H9 (cell line): ENCODE data around the gene UBALD1. TPM values are rescaled to one million over a fixed set of nuclear protein-coding genes. Genes with fewer than 3 reads are reported as not detected.

Experiments used
- DNase-seq: peaks from one replicate; pipeline ENCODE4 v3.0.0-alpha.2; 2017
- H2AFZ ChIP-seq: one replicate; pipeline ENCODE4 v1.6.1; 2013; ENCODE audit warnings: mild to moderate bottlenecking, low read length, control low read depth, moderate library complexity
- H2AK5ac ChIP-seq: 2 replicates; pipeline ENCODE4 v1.6.1; 2013; ENCODE audit warnings: low read length, control low read depth, mixed read lengths; ENCODE audit not compliant: insufficient read length
- H2BK120ac ChIP-seq: one replicate; pipeline ENCODE4 v1.6.1; 2013; ENCODE audit warnings: low read depth, mild to moderate bottlenecking, low read length, control low read depth, inconsistent platforms; ENCODE audit not compliant: poor library complexity, severe bottlenecking
- H2BK12ac ChIP-seq: 2 replicates; pipeline ENCODE4 v1.6.1; 2013; ENCODE audit warnings: low read length, control low read depth, mixed read lengths, low read depth; ENCODE audit not compliant: insufficient read length
- H2BK15ac ChIP-seq: 2 replicates; pipeline ENCODE4 v1.6.1; 2013; ENCODE audit warnings: low read depth, low read length, control low read depth
- H2BK20ac ChIP-seq: one replicate; pipeline ENCODE4 v1.6.1; 2013; ENCODE audit warnings: low read depth, mild to moderate bottlenecking, low read length, control low read depth, inconsistent platforms; ENCODE audit not compliant: poor library complexity, severe bottlenecking
- H2BK5ac ChIP-seq: 2 replicates; pipeline ENCODE4 v1.6.1; 2013; ENCODE audit warnings: low read length, control low read depth, mixed read lengths; ENCODE audit not compliant: insufficient read length
- H3K14ac ChIP-seq: 2 replicates; pipeline ENCODE4 v1.6.1; 2013; ENCODE audit warnings: low read length, control low read depth; ENCODE audit not compliant: insufficient read depth
- H3K18ac ChIP-seq: 2 replicates; pipeline ENCODE4 v1.6.1; 2013; ENCODE audit warnings: low read depth, mild to moderate bottlenecking, mixed read lengths, low read length, control low read depth; ENCODE audit not compliant: insufficient read length
- H3K23ac ChIP-seq: 2 replicates; pipeline ENCODE4 v1.6.1; 2013; ENCODE audit warnings: low read length, control low read depth, mixed read lengths, low read depth; ENCODE audit not compliant: insufficient read length
- H3K23me2 ChIP-seq: 2 replicates; pipeline ENCODE4 v1.6.1; 2013; ENCODE audit warnings: low read depth, mild to moderate bottlenecking, mixed read lengths, low read length, control low read depth; ENCODE audit not compliant: insufficient read length, poor library complexity, severe bottlenecking
- H3K27ac ChIP-seq: 2 replicates; pipeline ENCODE4 v1.5.1; 2013; ENCODE audit warnings: low read length, control low read depth, mixed read lengths, low read depth; ENCODE audit not compliant: insufficient read length
- H3K27me3 ChIP-seq: 2 replicates; pipeline ENCODE4 v1.6.1; 2013; ENCODE audit warnings: low read length, control low read depth, inconsistent platforms; ENCODE audit not compliant: insufficient read depth
- H3K4ac ChIP-seq: 2 replicates; pipeline ENCODE4 v1.6.1; 2013; ENCODE audit warnings: low read depth, mild to moderate bottlenecking, control low read depth, inconsistent platforms, low read length, moderate library complexity
- H3K4me1 ChIP-seq: 2 replicates; pipeline ENCODE4 v1.6.1; 2013; ENCODE audit warnings: low read length, control low read depth, inconsistent platforms; ENCODE audit not compliant: insufficient read depth
- H3K4me2 ChIP-seq: 2 replicates; pipeline ENCODE4 v1.6.1; 2013; ENCODE audit warnings: low read length, control low read depth, mixed read lengths; ENCODE audit not compliant: insufficient read length, insufficient read depth
- H3K56ac ChIP-seq: 2 replicates; pipeline ENCODE4 v1.6.1; 2013; ENCODE audit warnings: low read depth, mild to moderate bottlenecking, mixed read lengths, low read length, control low read depth; ENCODE audit not compliant: insufficient read length
- H3K79me1 ChIP-seq: 2 replicates; pipeline ENCODE4 v1.6.1; 2013; ENCODE audit warnings: low read depth, mild to moderate bottlenecking, moderate library complexity, low read length, control low read depth, inconsistent platforms; ENCODE audit not compliant: insufficient read depth, poor library complexity, severe bottlenecking
- H3K79me2 ChIP-seq: 2 replicates; pipeline ENCODE4 v1.6.1; 2013; ENCODE audit warnings: low read length, control low read depth, inconsistent platforms; ENCODE audit not compliant: insufficient read depth
- H3K9ac ChIP-seq: 2 replicates; pipeline ENCODE4 v1.6.1; 2013; ENCODE audit warnings: low read length, control low read depth, mixed read lengths; ENCODE audit not compliant: insufficient read length; ENCODE audit errors: extremely low read depth
- H3K9me3 ChIP-seq: one replicate; pipeline ENCODE4 v1.6.1; 2013; ENCODE audit warnings: low read depth, low read length, inconsistent platforms; ENCODE audit not compliant: control insufficient read depth
- H3T11ph ChIP-seq: one replicate; pipeline ENCODE4 v1.6.1; 2013; ENCODE audit warnings: mild to moderate bottlenecking, low read length, control low read depth, inconsistent platforms
- H4K20me1 ChIP-seq: one replicate; pipeline ENCODE4 v1.6.1; 2013; ENCODE audit not compliant: control insufficient read depth, insufficient read length, insufficient read depth
- H4K5ac ChIP-seq: 2 replicates; pipeline ENCODE4 v1.6.1; 2013; ENCODE audit warnings: low read depth, mild to moderate bottlenecking, mixed read lengths, low read length, control low read depth; ENCODE audit not compliant: insufficient read length
- H4K8ac ChIP-seq: replicated peaks from 2 replicates; pipeline ENCODE4 v1.6.1; 2013; ENCODE audit warnings: low read length, control low read depth, mixed read lengths, low read depth; ENCODE audit not compliant: insufficient read length
- H4K91ac ChIP-seq: 2 replicates; pipeline ENCODE4 v1.6.1; 2013; ENCODE audit warnings: low read depth, mild to moderate bottlenecking, moderate library complexity, mixed read lengths, low read length, control low read depth; ENCODE audit not compliant: insufficient read length
- H3K27ac Mint-ChIP-seq, 3 experiments: 2 replicates in 2 of 3; 3 replicates in 1 of 3; pipeline ENCODE4 v1.8.0; 2020 to 2021; ENCODE audit warnings: mixed read lengths in 3 of 3, mild to moderate bottlenecking in 1 of 3, moderate library complexity in 1 of 3
- H3K27me3 Mint-ChIP-seq: 2 replicates; pipeline ENCODE4 v1.8.0; 2021; ENCODE audit warnings: low read depth, mild to moderate bottlenecking, moderate library complexity, mixed read lengths
- H3K36me3 Mint-ChIP-seq, 3 experiments: 2 replicates in 2 of 3; 3 replicates in 1 of 3; pipeline ENCODE4 v1.8.0; 2020 to 2021; ENCODE audit warnings: low read depth in 3 of 3, mixed read lengths in 3 of 3; ENCODE audit not compliant: insufficient read depth in 1 of 3
- H3K4me1 Mint-ChIP-seq, 2 experiments: 2 replicates each; pipeline ENCODE4 v1.8.0; 2020; ENCODE audit warnings: mixed read lengths in 2 of 2
- H3K4me3 Mint-ChIP-seq, 2 experiments: 2 replicates in 1 of 2; 3 replicates in 1 of 2; pipeline ENCODE4 v1.8.0; 2020 to 2021; ENCODE audit warnings: mild to moderate bottlenecking in 2 of 2, mixed read lengths in 2 of 2, moderate library complexity in 1 of 2
- H3K9me3 Mint-ChIP-seq, 2 experiments: 2 replicates in 1 of 2; 3 replicates in 1 of 2; pipeline ENCODE4 v1.8.0; 2020; ENCODE audit warnings: mild to moderate bottlenecking in 2 of 2, mixed read lengths in 2 of 2, moderate library complexity in 1 of 2
- whole genome bisulfite sequencing: extraction: QIAGEN DNeasy Blood & Tissue Kit; methylation state at CpG from one replicate; pipeline ENCODE4 v1.1.7; 2013; ENCODE audit warnings: missing lambda C conversion rate, low lambda C conversion rate, mixed read lengths; ENCODE audit not compliant: insufficient read length; ENCODE audit errors: extremely low coverage; 5-methylcytosine and 5-hydroxymethylcytosine counted together
- total RNA-seq: library from RNA; stranded (reverse); gene quantifications from 2 replicates; pipeline ENCODE4 v1.2.1, GENCODE V29; 2021
- TF ChIP-seq, protein P1 (sequence below): fragments of 200-600 bp; sonication (generic); conservative IDR thresholded peaks from 3 replicates; pipeline ENCODE4 v1.8.0; 2021; ENCODE audit warnings: antibody characterized with exemption, mild to moderate bottlenecking

UBALD1 gene
- total RNA-seq, 1 experiment from 2014 or later, result 80.9 TPM

DNA sequence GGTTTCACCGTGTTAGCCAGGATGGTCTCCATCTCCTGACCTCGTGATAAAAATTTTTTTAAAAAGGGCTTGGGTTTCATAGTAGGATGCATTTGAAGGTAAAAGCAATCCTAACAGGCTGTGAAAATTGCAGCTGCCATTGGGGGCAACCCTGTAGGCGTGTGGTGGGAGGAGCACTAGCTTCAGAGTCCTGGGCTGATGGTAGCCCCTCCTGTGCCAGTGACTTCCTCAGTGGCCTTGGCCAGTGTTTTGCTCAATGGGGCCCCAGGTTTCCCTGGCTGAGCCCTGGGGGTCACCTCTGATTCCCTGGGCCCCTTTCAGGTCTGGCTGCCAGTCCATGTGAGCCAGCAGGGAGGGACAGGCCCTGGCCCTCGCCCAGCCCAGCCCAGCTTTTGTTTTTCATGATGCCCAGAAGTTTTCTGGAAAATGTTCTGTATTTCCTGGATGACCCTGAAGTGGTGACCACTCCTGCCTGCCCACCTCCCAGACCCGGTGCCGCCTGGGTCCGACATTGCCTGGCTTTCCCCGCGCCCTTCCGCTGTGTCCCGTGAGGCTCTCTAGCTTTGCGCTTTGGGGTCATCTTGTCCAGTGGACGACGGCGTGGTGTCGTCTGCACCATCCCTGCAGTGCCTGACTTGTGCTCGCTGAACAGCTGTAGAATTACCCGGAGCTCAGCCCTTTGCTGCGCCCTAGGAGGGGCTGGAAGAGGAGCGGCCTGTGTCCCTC lies 19.4 kb upstream of the UBALD1 start:
- no peak for DNase-seq
- Histone ChIP-seq H4K20me1 (no peaks in the 10 kb centered on the region), H4K5ac (no peak overlapping the region), H3K14ac (no peak overlapping the region), H4K91ac (no peak overlapping the region), H3K79me2 (peaks cover 7% of the 10 kb centered on the region; the same call in 1 of the 2 replicates), H2BK120ac (no peak overlapping the region), H3K4me1 (no peaks in the 10 kb centered on the region), H3K56ac (no peak overlapping the region), H2BK15ac (no peak overlapping the region), H3K27me3 (no peaks in the 10 kb centered on the region), H3K79me1 (peaks cover 16% of the 10 kb centered on the region), H3K27ac (no peak overlapping the region), H3K9me3 (no peaks in the 10 kb centered on the region), H2BK5ac (no peak overlapping the region), H3K9ac (no peak overlapping the region), H2AFZ (no peak overlapping the region), H3K4me2 (no peak overlapping the region), H2AK5ac (no peak overlapping the region), H3K23ac (no peak overlapping the region), H3T11ph (no peak overlapping the region), H3K18ac (no peak overlapping the region), H3K23me2 (no peaks in the 10 kb centered on the region), H2BK12ac (no peak overlapping the region), H2BK20ac (no peak overlapping the region), H4K8ac (no peak overlapping the region), H3K4ac (no peak overlapping the region)
- Mint-ChIP-seq H3K4me1 (peaks cover 4 to 7% of the 10 kb centered on the region in 2 experiments; a peak in 3 of 4 replicates), H3K36me3 (peaks cover 11 to 27% (median 15%) of the 10 kb centered on the region in 3 experiments), H3K27me3 (no peaks in the 10 kb centered on the region), H3K9me3 (peaks cover 0 to 11% of the 10 kb centered on the region in 2 experiments; a peak in 3 of 5 replicates), H3K4me3 (no peak overlapping the region), H3K27ac (peak overlapping the region; percentile 29 to 94 (median 78); a peak in 2 of 7 replicates)
- TF ChIP-seq, protein P1, sequence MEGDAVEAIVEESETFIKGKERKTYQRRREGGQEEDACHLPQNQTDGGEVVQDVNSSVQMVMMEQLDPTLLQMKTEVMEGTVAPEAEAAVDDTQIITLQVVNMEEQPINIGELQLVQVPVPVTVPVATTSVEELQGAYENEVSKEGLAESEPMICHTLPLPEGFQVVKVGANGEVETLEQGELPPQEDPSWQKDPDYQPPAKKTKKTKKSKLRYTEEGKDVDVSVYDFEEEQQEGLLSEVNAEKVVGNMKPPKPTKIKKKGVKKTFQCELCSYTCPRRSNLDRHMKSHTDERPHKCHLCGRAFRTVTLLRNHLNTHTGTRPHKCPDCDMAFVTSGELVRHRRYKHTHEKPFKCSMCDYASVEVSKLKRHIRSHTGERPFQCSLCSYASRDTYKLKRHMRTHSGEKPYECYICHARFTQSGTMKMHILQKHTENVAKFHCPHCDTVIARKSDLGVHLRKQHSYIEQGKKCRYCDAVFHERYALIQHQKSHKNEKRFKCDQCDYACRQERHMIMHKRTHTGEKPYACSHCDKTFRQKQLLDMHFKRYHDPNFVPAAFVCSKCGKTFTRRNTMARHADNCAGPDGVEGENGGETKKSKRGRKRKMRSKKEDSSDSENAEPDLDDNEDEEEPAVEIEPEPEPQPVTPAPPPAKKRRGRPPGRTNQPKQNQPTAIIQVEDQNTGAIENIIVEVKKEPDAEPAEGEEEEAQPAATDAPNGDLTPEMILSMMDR, result no peak
- whole genome bisulfite sequencing, result no CpG with 5 or more reads among the region's 20 CpGs
